T-helper 22 cell (primary cell): ENCODE data around the gene FTCD.
"Not testable (repeated sequence)": the region's sequence is repeated elsewhere in the genome, so short reads cannot be mapped to it uniquely, and the experiment has no call there.

ENCODE experiments used
- DNase-seq: peaks from one replicate; pipeline ENCODE4 v3.0.0-alpha.2; 2020; ENCODE audit warnings: low read depth

FTCD gene

DNA sequence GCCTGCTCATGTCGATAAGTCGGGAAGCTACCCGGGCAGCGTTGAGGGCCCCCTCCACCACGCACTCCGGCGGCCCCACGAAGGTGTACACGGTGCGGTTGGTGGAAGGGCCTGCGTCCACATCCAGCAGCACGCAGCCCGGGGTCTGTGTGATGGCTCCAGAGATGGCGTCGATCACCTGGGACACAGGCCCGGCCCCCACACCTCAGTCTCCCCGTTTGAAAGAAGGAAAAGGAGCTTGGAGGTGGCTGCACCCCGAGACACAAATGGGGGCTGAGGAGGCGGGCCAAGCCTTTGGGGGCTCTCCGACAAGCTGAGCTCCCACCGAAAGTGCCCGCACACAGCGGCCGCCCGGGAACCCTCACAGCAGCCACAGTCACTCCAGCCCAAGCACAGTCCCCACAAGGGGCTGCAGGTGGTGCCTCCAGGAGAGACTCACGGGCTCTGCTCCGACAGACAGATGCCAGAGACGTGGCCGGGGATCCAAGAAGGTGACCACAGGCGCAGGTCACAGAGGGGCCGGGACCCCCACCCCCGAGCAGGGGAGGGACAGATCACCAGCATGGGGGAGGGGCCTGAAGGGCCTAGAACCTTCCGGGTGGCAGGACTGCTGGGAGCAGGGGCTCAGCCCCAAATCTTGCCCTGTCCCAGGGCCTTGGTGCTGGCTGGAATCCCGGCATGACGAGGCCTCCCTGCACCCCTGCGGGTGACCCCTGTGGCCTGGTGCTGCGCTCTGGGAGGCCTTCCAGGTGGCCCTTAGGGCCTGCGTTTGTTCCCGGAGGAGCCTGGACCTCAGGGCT is 1.0 kb downstream of the FTCD start:
- DNase-seq: no peak

GRCh38 chr21:46153247-46154154 is 1.9 kb downstream of the FTCD start:
- DNase-seq: no peak

DNA sequence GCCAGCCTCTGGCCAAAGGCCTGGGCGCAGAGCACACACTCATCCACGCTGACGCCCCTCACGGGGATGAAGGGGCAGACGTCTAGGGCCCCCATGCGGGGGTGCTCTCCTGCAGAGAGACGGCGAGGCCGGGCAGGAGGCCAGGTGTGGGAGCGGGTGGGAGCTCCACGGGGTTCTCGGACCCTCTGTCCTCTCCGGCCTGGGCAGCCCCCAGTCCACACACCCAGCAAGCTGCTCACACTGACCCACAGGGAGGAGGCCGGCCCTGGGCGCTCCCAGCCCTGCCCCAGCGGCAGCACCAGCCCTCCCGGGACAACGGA is 2.5 kb downstream of the FTCD start:
- DNase-seq: no peak

GRCh38 chr21:46151989-46152926 is 3.1 kb downstream of the FTCD start:
- DNase-seq: no peak

DNA sequence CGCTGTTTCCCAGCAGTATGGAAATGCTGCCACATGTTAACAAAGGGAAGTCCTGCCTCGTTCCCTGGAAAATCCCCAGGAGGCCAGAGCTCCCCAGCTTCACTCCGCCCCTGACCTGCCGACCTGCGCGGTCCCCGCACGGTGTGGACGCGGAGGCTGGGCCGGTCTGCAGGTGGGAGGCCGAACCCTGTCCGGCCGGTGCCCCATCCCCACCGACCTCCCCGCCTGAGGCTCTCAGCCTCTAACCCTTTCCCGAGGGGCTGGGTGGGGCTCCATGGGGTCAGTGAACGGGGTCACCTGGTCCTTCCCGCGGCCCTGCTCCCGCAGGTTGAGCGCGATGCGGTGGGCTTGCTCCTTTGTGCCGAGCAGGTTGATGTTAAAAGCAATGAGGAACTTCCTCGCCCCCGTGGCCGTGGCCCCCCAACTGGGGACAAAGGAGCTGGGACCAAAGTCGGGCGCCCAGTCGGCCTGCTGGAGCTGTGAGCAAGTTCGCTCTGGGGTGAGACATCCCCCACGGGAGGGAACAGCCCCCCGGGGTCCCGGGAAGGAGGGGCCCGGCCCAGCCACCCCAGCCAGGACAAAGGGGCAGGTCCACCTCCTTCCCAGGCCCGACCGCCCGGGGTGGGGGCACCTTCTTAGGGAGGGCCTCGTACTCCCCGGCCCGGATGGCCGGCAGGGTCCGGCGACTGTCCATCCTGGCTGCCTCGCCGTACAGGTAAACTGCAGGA is 4.0 kb downstream of the FTCD start:
- DNase-seq: no peak

- no peak for DNase-seq
These were observed 4.8 kb downstream of the FTCD start for GRCh38 chr21:46150491-46151121.

- DNase-seq: no peak
These were observed 5.3 kb downstream of the FTCD start for GRCh38 chr21:46150073-46150472.

DNA sequence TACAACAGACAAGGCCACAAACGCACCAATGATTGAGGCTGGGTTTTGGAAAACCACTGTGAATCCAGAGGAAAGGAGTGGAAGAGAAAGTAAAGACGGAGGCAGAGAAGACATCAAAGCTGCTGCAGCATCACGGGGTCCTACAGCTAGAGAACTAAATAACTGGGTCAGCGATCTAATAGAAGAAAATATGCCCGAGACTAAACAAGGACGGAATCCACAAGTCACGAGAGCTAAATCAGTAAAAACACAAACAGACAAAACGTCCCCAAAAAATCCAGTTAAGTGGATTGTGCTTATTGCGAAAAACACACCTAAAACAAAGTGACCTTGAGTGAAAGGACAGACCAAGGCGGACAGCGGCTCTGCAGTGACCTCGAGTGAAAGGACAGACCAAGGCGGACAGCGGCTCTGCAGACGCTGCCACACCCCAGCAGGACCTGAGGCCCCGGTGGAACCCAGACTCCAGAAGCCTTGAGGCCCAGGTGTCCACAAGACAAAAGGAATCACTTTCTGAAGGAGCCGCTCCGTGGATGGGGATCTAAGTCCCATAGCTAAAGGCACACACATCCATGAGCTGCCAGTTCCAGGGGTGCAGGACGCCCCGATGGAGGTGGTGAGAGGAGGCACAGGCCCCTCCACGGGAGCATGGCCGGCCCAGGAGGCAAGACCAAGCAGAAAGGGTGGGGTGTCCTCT is 6.0 kb downstream of the FTCD start:
- no peak for DNase-seq

DNA sequence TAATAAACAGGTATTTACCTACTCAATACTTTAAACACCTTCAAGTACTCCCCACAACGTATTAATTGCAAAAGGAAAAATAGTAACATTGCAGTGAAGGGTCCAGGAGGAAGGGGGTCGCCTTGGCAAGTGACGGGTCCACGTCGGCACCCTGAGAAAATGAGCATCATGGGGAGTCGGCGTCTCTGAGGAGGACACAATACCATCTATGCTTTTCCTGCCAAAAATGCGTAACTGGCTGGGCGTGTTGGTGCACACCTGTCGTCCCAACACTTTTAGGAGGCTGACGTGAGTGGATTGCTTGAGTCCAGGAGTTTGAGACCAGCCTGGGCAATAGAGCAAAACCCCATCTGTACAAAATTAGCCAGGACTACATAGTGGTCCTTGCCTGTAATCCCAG is 7.3 kb downstream of the FTCD start:
- no peak for DNase-seq

DNA sequence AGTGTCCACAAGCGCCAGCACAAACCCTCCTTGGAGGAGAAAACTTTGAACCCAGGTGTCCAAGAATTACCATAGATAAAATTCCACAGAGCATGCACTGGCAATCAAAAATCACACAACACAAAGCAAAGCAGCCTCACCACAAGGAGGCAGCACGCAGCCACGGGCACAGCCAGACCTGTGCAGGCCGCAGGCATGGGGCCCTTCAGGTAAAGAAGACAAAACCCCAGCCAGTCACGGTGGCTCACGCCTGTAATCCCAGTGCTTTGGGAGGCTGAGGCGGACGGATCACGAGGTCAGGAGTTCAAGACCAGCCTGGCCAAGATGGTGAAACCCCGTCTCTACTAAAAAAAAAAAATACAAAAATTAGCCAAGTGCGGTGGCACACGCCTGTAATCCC is 8.0 kb downstream of the FTCD start:
- DNase-seq: not testable (repeated sequence)

GRCh38 chr21:46146856-46147255 is 8.5 kb downstream of the FTCD start:
- DNase-seq: no peak

- no peak for DNase-seq
These were observed 9.3 kb downstream of the FTCD start for GRCh38 chr21:46145840-46146691.

- no peak for DNase-seq
These were observed 10.1 kb downstream of the FTCD start for GRCh38 chr21:46145159-46145839.

DNA sequence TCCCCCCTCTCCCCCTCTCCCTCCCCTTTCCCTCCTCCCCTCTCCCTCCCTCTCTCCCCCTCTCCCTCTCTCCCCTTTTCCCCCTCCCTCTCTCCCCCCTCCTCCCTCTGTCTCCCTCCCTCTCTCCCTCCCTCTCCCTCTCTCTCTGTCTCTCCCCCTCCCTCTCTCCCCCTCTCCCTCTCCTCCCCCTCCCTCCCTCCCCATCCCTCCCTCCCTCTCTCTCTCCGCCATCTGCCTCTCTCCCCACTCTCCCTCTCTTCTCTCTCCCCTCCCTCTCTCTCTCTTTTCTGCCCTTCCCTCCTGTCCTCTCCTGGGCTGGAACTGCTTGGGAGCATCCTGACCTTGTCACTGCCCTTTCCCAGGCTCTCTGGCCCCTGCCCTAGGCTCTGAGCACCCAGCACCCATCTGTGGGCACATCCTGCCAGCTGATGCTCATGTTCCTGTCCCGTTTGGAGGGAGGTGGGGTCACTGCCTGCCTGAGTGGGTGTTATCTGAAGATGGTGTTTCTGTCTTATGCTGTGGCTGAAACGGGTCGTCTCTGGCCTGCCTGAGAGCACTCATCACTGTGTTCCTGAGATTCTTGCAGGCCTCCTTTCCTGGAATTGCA is 10.8 kb downstream of the FTCD start:
- DNase-seq: no peak

DNA sequence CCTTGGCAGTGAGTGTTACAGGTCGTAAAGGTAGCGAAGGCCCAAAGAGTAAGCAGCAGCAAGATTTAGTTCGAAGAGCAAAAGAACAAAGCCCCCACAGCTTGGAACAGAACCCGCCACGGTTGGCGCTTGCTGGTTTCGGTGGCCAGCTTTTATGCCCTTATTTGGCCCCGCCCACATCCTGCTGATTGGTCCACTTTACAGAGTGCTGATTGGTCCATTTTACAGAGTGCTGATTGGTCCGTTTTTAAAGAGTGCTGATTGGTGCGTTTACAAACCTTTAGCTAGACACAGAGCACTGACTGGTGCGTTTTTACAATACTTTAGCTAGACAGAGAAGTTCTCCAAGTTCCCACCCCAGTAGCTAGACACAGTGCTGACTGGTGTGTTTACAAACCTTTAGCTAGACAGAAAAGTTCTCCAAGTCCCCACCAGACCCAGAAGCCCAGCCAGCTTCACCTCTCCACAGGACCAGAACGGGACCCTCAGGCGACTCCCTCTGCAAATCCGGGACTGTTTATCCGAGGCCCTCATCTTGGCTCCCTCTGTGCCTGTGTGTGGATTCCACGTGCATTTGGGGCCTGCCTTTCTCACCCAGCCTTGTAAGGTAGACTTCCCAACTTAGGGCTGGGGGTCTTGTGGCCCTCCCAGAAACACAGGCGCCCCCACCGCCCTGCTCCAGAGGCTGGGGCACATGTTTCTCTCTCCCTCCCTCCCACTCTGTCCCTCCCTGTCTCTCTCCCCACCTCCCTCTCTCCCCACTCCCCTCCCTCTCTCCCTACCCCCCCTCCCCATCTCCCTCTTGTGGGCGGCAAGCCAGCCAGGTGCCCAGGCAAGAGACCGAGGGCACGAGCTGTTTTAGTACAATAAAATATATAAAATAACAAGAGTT is 12.6 kb downstream of the FTCD start:
- DNase-seq: no peak

DNA sequence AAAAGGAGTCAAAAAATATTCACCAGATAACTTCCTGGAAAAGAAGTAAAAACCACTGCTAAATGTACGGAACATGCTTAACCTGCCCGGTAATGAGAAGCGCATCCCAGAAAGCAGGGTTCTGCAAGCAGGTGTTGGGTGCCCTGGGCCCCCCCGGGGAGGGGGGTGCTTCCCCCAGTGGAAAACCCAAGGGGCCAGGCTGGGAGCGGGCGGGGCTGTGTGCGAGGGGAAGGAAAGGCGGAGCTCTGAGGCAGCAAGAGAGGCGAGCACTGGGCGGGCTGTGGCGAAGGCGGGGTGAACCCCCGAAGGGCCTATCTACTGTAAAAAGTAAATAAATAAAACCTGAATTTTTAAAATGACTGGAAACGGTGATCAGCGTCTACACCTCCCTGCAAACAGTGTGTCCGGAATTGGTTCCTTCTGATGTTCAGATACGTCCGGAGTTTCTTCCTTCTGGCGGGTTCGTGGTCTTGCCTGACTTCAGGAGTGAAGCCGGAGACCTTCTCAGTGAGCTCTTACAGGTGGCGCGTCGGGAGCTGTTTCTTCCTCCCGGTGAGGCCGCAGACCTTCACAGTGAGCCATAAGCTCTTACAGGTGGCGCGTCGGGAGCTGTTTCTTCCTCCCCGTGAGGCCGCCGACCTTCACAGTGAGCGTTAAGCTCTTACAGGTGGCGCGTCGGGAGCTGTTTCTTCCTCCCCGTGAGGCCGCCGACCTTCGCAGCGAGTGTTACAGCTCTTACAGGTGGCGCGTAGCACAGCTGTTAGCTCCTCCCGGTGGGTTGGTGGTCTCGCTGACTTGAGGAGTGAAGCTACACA is 13.4 kb downstream of the FTCD start:
- DNase-seq: no peak
